ENCODE measurements around the gene B3GAT1. TPM values are rescaled to one million over a fixed set of nuclear protein-coding genes. Genes with fewer than 3 reads are reported as not detected.
"Not testable (repeated sequence)": the region's sequence is repeated elsewhere in the genome, so short reads cannot be mapped to it uniquely, and the experiment has no call there.

B3GAT1 gene, protein sequence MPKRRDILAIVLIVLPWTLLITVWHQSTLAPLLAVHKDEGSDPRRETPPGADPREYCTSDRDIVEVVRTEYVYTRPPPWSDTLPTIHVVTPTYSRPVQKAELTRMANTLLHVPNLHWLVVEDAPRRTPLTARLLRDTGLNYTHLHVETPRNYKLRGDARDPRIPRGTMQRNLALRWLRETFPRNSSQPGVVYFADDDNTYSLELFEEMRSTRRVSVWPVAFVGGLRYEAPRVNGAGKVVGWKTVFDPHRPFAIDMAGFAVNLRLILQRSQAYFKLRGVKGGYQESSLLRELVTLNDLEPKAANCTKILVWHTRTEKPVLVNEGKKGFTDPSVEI
- total RNA-seq (under 1 TPM in 3 of 4 donors, not detected in 1; 0.08 to 0.32 (median 0.29) TPM), polyA plus RNA-seq (0.18 TPM)
- long read RNA-seq, donor 1 = 0 reads
- long read RNA-seq, donor 2 = 0 reads
- long read RNA-seq, donor 3 = 0 reads
- long read RNA-seq, donor 4 = 0 reads

DNA sequence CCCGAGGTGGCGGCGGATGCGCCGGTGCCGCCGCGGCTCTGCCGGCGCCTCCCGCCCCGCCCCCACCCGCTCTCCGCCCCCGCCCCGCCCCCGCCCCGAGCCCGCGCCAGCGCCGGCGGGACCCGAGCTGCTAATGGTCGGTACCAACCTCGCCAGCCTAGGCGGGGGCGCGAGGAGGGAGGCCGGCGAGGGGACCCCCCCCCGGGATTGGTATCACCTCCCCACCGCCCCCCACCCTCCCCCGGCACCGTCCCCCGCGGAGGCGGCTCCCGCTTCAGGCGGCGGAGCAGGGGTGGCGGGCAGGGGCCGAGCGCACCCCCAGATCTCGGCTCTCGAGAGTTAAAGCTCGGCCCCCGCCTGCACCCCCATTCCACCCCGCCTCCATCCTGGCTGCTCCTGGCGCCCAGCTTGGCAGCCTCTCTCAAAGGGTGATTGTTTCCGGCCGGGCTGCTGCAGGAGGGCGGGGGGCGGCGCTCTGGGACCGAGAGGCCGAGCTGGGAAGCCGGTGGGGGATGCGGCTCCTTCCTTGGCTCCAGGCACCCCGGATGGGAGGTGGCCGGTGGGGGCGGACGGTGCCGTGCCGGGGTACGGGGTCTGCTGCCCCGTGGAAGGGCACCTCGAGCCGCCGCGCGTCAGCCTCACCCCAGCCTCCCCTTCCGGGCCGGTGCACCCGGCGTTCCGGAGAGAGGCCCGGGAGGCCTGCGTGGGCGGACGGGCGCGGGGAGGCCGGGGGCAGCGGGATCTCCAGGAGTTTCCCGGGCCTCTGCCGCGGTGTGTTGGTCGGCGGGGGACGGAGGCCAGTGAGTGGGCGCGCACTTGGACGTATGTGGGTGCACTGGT, at the start of gene B3GAT1:
B3GAT1 (minus strand) TSS at position 40 of the 840 bp plus-strand sequence. CDS start 24,583 bp downstream, outside the sequence.
- WGBS = under 1% methylated on average over 94 of the region's 94 CpGs
- peak within 1 kb of the TSS; percentile 56 for H3K4me3 ChIP-seq (ENCODE audit: low read length)
- H3K27me3 ChIP-seq (ENCODE audit: control insufficient read depth, insufficient read depth) = no peaks in the 10 kb centered on the region
- DNase-seq (peak in 1 of 3 donors; percentile 58), ATAC-seq (peak in 1 of 2 donors; percentile 44)
- intact Hi-C loops (cut with DNase I) = no loop called here
- no peaks in the 10 kb centered on the region for H3K4me1 ChIP-seq (ENCODE audit: control insufficient read depth, insufficient read depth, low read length)
- no peaks in the 10 kb centered on the region for H3K9me3 ChIP-seq (ENCODE audit: control insufficient read depth, low read length)
- H3K27ac ChIP-seq (ENCODE audit: low read length) = no peak within 1 kb of the TSS

- Histone ChIP-seq H3K27ac (ENCODE audit: low read length) (no peak overlapping the region), H3K4me3 (ENCODE audit: low read length) (no peak overlapping the region), H3K9me3 (ENCODE audit: control insufficient read depth, low read length) (no peaks in the 10 kb centered on the region), H3K4me1 (ENCODE audit: control insufficient read depth, insufficient read depth, low read length) (no peaks in the 10 kb centered on the region), H3K27me3 (ENCODE audit: control insufficient read depth, insufficient read depth) (no peaks in the 10 kb centered on the region)
- DNase-seq (no peak), ATAC-seq (no peak)
- WGBS = 64% methylated on average over 1 of the region's 1 CpG
- intact Hi-C loops (cut with DNase I) = no loop called here
These were observed 49.6 kb upstream of the B3GAT1 start for GRCh38 chr11:134461621-134462020.

DNA sequence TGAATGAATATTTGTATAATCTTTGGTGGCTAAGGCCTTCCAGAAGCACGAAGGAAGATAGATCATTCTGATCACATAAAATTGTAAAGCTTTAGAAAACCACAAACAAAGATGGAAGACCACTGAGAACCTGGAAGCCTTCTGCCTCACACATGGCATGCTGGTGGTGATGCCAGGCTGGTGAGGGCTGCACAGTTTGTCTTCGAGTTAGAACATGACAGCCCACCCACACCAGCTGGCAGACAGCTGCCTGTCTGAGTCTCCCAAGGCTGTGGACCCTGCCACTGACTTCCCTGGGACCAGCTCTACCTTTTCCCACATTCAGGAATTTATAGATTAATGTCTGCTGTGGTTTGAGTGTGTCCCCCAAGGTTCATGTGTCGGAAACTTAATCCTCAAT, 48.8 kb upstream of the B3GAT1 start:
- 72% methylated on average over 3 of the region's 3 CpGs for WGBS
- no peak overlapping the region for H3K4me3 ChIP-seq (ENCODE audit: low read length)
- no peak overlapping the region for H3K27ac ChIP-seq (ENCODE audit: low read length)
- H3K9me3 ChIP-seq (ENCODE audit: control insufficient read depth, low read length) = no peaks in the 10 kb centered on the region
- intact Hi-C loops (cut with DNase I) = no loop called here
- no peak for DNase-seq
- no peaks in the 10 kb centered on the region for H3K27me3 ChIP-seq (ENCODE audit: control insufficient read depth, insufficient read depth)
- no peaks in the 10 kb centered on the region for H3K4me1 ChIP-seq (ENCODE audit: control insufficient read depth, insufficient read depth, low read length)
- no peak for ATAC-seq

DNA sequence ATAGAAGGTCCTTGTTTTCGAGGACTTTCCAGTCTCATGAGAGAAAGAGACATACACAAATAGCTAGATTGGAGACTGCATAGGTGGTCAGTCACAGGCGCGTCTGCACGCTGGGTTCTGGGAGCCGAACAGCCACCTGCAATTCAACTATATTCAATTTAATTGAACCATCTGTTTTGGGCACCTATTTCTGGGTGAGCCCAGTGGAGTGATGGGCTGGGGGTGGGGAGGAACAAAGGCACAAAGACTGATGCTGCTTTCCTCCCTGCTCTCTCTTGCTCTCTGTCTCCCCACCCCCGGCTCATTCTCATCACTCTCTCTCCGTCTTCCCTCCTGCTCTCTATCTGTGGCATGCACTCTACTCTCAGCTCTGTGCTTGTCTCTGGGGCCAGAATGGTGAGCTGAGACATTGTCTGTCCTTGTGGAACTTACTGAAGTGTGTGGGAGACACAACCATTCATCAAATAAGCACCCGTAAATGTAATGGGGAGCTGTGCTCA, 48.1 kb upstream of the B3GAT1 start:
- no peak for ATAC-seq
- Histone ChIP-seq H3K27ac (ENCODE audit: low read length) (no peak overlapping the region), H3K27me3 (ENCODE audit: control insufficient read depth, insufficient read depth) (no peaks in the 10 kb centered on the region), H3K9me3 (ENCODE audit: control insufficient read depth, low read length) (peaks cover 1% of the 10 kb centered on the region), H3K4me1 (ENCODE audit: control insufficient read depth, insufficient read depth, low read length) (no peaks in the 10 kb centered on the region), H3K4me3 (ENCODE audit: low read length) (no peak overlapping the region)
- 60% methylated on average over 8 of the region's 8 CpGs for WGBS
- intact Hi-C loops (cut with DNase I) = no loop called here
- DNase-seq = no peak

GRCh38 chr11:134459246-134460061, 47.4 kb upstream of the B3GAT1 start:
- Histone ChIP-seq H3K9me3 (ENCODE audit: control insufficient read depth, low read length) (peaks cover 2% of the 10 kb centered on the region), H3K27ac (ENCODE audit: low read length) (no peak overlapping the region), H3K4me3 (ENCODE audit: low read length) (no peak overlapping the region), H3K4me1 (ENCODE audit: control insufficient read depth, insufficient read depth, low read length) (no peaks in the 10 kb centered on the region), H3K27me3 (ENCODE audit: control insufficient read depth, insufficient read depth) (no peaks in the 10 kb centered on the region)
- ATAC-seq (no peak), DNase-seq (no peak)
- WGBS = 44% methylated on average over 10 of the region's 10 CpGs
- intact Hi-C loops (cut with DNase I) = no loop called here

GRCh38 chr11:134457411-134458007, 45.5 kb upstream of the B3GAT1 start:
- intact Hi-C loops (cut with DNase I); H3K9me3 ChIP-seq (ENCODE audit: control insufficient read depth, low read length); H3K4me1 ChIP-seq (ENCODE audit: control insufficient read depth, insufficient read depth, low read length); H3K27ac ChIP-seq (ENCODE audit: low read length); H3K27me3 ChIP-seq (ENCODE audit: control insufficient read depth, insufficient read depth); DNase-seq; ATAC-seq; H3K4me3 ChIP-seq (ENCODE audit: low read length): not testable (repeated sequence)
- 75% methylated on average over 2 of the region's 2 CpGs for WGBS

- intact Hi-C loops (cut with DNase I) = no loop called here
- ATAC-seq = no peak
- Histone ChIP-seq H3K27me3 (ENCODE audit: control insufficient read depth, insufficient read depth) (no peaks in the 10 kb centered on the region), H3K27ac (ENCODE audit: low read length) (no peak overlapping the region), H3K4me1 (ENCODE audit: control insufficient read depth, insufficient read depth, low read length) (no peaks in the 10 kb centered on the region), H3K4me3 (ENCODE audit: low read length) (no peak overlapping the region), H3K9me3 (ENCODE audit: control insufficient read depth, low read length) (peaks cover 2% of the 10 kb centered on the region)
- 72% methylated on average over 3 of the region's 3 CpGs for WGBS
- DNase-seq = no peak
These were observed 43.5 kb upstream of the B3GAT1 start for GRCh38 chr11:134455516-134455915.

GRCh38 chr11:134454146-134454690, 42.2 kb upstream of the B3GAT1 start:
- WGBS = 78% methylated on average over 6 of the region's 6 CpGs

GRCh38 chr11:134453441-134453840, 41.4 kb upstream of the B3GAT1 start:
- Histone ChIP-seq H3K4me3 (ENCODE audit: low read length) (no peak overlapping the region), H3K27me3 (ENCODE audit: control insufficient read depth, insufficient read depth) (no peaks in the 10 kb centered on the region), H3K9me3 (ENCODE audit: control insufficient read depth, low read length) (peaks cover 2% of the 10 kb centered on the region), H3K27ac (ENCODE audit: low read length) (no peak overlapping the region), H3K4me1 (ENCODE audit: control insufficient read depth, insufficient read depth, low read length) (no peaks in the 10 kb centered on the region)
- DNase-seq (no peak), ATAC-seq (peak in 1 of 2 donors; percentile 19)
- intact Hi-C loops (cut with DNase I) = no loop called here
- 75% methylated on average over 6 of the region's 6 CpGs for WGBS

More at GRCh38 chr11:134454146-134454690, 42.2 kb upstream of the B3GAT1 start:
- Histone ChIP-seq H3K4me3 (ENCODE audit: low read length) (no peak overlapping the region), H3K4me1 (ENCODE audit: control insufficient read depth, insufficient read depth, low read length) (no peaks in the 10 kb centered on the region), H3K9me3 (ENCODE audit: control insufficient read depth, low read length) (peaks cover 2% of the 10 kb centered on the region), H3K27me3 (ENCODE audit: control insufficient read depth, insufficient read depth) (no peaks in the 10 kb centered on the region), H3K27ac (ENCODE audit: low read length) (no peak overlapping the region)
- DNase-seq (no peak), ATAC-seq (no peak)
- intact Hi-C loops (cut with DNase I) = no loop called here

DNA sequence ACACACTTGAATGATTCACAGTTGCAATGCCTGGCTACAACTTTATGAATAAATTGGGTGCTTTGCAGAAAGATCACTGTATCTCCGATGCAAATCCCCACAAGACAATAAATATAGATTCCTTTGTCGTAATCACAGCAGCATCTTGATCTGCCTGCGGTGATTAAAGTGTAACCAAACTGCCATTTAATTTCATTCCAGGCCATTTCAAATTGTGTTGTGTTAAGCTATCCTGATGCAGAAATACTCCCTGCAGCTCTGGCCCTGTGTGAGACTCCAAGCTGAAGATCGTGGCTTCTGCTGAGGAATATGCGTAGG, 40.8 kb upstream of the B3GAT1 start:
- Histone ChIP-seq H3K27ac (ENCODE audit: low read length) (no peak overlapping the region), H3K9me3 (ENCODE audit: control insufficient read depth, low read length) (peaks cover 2% of the 10 kb centered on the region), H3K4me1 (ENCODE audit: control insufficient read depth, insufficient read depth, low read length) (no peaks in the 10 kb centered on the region), H3K4me3 (ENCODE audit: low read length) (no peak overlapping the region), H3K27me3 (ENCODE audit: control insufficient read depth, insufficient read depth) (no peaks in the 10 kb centered on the region)
- no peak for DNase-seq
- ATAC-seq = no peak
- intact Hi-C loops (cut with DNase I) = no loop called here
- 84% methylated on average over 5 of the region's 5 CpGs for WGBS
